NB4 (cell line): ENCODE measurements around the gene CACNA1B.

Source experiments
- MYC ChIP-seq: IDR thresholded peaks from 2 replicates; pipeline ENCODE4 v1.6.1; 2011; ENCODE audit warnings: low read depth, low read length
- POLR2A ChIP-seq: IDR thresholded peaks from 2 replicates; pipeline ENCODE4 v1.6.1; 2011; ENCODE audit warnings: mild to moderate bottlenecking; ENCODE audit not compliant: insufficient read length; ENCODE audit errors: extremely low read depth
- TF ChIP-seq, protein P1 (sequence below): IDR thresholded peaks from one replicate; pipeline ENCODE4 v1.5.1; 2012; ENCODE audit warnings: low read depth, low read length

DNA sequence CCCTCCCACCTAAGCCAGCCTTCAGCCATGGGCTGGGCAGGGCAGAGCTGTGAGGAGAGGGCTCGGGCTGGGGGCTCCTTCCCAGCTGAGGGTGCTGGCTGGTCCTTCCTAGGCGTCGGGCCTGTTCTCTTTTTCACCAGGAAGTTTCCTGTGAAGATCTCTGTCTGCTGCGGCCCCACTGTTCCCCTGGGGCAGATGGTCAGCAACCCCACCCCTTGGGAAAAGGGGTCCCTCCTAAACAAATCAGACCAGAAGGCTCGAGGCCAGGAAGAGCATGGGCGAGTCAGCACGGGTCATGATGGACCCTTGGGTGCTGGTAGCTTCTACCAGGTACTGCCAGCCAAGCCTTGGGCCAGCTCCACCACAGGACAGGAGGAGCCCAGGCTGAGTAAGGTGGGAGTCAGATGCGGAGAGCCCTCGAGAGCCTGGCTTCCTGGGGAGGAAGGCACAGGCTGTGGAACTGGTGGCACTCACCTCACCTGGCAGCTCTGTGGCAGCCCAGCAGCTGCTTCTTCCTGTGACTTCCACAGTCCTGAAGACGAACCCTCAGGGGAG is 3.5 kb downstream of the CACNA1B start:
- TF ChIP-seq, protein P1, sequence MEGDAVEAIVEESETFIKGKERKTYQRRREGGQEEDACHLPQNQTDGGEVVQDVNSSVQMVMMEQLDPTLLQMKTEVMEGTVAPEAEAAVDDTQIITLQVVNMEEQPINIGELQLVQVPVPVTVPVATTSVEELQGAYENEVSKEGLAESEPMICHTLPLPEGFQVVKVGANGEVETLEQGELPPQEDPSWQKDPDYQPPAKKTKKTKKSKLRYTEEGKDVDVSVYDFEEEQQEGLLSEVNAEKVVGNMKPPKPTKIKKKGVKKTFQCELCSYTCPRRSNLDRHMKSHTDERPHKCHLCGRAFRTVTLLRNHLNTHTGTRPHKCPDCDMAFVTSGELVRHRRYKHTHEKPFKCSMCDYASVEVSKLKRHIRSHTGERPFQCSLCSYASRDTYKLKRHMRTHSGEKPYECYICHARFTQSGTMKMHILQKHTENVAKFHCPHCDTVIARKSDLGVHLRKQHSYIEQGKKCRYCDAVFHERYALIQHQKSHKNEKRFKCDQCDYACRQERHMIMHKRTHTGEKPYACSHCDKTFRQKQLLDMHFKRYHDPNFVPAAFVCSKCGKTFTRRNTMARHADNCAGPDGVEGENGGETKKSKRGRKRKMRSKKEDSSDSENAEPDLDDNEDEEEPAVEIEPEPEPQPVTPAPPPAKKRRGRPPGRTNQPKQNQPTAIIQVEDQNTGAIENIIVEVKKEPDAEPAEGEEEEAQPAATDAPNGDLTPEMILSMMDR = no peak
- TF ChIP-seq POLR2A = no peak
- TF ChIP-seq MYC = no peak
